ENCODE measurements around the gene SLC30A5.
"Not testable (repeated sequence)": the region's sequence is repeated elsewhere in the genome, so short reads cannot be mapped to it uniquely, and the experiment has no call there.

The SLC30A5 gene

DNA sequence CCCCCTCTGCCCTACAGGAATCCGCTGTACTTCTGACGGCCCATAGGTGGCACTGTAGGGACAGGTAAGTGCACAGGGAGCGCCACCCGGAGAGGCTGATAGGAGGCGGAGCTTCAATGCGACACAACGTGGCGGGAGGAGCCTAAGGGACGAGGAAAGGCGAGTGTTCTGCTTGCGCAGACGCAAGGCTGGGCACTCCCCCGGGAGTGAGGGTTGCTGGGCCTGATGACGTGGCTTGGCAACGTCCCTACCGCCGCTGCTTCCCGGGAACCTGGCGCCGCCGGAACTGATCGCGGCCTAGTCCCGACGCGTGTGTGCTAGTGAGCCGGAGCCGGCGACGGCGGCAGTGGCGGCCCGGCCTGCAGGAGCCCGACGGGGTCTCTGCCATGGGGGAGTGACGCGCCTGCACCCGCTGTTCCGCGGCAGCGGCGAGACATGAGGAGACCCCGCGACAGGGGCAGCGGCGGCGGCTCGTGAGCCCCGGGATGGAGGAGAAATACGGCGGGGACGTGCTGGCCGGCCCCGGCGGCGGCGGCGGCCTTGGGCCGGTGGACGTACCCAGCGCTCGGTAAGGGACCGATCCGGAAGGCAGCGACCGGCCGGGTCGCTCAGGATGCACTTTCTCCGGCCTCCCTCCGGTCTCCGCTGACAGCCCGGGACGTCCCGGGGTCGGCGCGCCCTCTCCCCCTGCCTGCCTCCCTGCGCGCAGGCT lies at the start of gene SLC30A5:
Gene SLC30A5 (plus strand): TSS at position 244 of the 712 bp plus-strand sequence. CDS start 242 bp downstream, at position 486.
- peak; percentile 99 for DNase-seq

DNA sequence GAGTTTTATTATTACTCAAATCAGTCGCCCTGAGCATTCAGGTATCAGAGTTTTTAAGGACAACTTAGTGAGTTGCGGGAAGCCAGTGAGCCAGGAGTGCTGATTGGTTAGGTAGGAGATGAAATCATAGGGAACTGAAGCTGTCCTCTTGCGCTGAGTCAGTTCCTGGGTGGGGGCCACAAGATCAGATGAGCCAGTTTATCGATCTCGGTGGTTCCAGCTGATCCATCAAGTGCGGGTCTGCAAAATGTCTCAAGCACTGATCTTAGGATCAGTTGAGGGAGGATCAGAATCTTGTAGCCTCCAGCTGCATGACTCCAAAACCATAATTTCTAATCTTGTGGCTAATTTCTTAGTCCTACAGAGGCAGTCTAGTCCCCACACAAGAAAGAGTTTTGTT lies 48.6 kb upstream of the SLC30A5 start:
- DNase-seq, result not testable (repeated sequence)

DNA sequence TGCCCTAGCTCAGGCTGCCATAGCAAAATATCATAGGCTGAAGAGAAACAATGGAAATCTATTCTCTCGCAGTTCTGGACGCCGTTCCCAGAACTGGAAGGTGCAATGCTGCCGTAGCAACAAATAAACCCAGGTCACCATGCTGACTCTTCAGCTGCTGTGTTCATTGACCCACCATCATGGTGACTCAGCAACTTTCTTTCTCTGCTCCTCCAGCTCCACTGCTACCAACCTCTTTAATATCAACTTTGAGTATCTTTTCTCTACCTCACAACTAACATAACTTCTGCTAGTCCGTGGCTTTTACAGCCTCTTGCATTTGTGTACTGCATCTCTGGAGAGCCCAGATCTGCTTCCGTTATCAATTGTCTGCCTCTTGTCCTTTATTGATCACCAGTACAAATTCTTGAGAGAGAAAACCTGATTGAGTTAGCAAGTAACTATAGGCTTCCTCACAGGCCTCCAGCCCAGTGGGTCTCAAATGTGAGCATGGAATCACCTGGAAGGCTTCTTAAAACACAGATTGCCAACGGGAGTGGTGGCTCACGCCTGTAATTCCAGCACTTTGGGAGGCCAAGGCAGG lies 47.3 kb upstream of the SLC30A5 start:
- peak; percentile 6 for DNase-seq

DNA sequence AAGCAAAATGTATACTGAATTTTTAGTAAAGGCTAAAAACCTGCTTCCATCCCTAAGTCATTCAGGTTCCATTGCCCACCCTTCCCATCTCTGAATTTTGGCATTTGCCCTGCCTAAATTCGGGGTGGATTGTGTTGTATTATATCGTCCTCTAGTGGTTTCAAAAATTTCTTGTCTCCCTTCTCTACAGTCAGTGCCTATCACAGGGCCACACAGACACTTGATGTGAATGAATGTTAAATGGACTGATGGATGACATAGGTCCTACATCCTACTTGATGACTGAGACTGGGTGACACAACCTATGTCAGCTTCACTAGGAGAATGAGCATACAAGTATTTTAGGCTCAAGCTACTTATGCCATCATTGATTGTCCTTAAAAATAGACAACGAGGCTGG lies 45.6 kb upstream of the SLC30A5 start:
- DNase-seq, result no peak

DNA sequence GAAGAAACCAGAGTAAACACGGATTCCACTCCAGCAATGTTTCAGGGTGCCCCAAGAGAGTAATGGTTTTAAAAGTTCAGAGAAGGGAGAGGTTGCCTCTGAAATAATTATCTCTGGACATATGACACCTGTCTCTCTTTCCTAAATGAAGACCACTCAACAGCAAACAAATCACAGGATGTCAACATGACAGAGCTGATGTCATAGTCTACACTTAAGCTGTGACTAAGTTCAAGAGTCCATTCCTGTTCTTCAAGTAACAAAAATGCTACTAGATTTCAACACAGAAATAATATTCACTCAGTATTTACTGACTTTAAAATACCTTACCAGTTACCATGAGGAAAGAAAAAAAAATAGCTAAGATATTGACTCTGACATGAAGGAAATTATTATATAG lies 44.7 kb upstream of the SLC30A5 start:
- no peak for DNase-seq

DNA sequence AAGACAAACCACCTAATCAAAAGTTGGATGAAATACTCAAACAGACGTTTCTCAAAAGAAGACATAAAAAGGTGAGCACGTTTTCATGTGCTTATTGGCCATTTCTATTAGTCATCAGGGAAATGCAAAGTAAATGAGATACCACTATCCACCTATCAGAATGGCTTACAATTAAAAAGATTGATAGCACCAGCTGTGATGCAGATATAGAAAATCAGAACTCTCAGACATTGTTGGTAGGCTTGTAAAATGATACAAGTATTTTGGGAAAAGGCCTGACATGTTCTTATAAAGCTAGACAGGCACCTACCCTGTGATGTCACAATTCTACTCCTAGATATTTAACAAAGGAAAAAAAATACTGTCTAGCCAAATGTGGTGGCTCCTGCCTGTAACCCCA lies 44.0 kb upstream of the SLC30A5 start:
- no peak for DNase-seq

DNA sequence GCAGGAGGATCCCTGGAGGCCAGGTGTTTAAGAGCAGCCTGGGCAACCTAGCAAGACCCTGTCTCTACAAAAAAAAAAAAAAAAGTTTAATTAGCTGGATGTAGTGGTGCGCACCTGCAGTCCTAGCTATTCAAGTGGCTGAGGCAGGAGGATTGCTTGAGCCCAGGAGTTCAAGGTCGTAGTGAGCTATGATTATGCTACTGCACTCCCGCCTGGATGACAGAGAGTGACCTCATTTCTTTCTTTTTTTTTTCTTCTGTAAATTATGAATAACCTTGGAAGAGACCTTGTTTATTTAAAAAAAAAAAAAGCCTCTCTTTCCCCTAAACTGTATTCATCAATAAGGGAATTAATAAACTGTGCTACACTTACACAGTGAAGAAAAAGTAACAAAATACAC lies 43.6 kb upstream of the SLC30A5 start:
- no peak for DNase-seq

DNA sequence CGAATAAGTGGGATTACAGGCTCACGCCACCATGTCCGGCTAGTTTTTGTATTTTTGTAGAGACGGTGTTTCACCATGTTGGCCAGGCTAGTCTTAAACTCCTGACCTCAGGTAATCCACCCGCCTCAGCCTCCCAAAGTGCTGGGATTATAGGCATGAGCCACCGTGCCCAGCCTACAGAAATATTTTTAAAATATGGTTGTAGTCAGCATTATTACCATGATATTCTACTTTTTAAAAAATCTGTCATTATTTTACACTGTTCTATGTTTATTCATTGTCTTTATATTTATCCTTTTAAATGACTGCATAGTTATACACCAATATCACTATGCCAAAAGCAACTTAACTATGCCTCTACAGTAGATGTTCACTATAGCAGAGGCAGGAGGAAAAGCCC lies 41.6 kb upstream of the SLC30A5 start:
- DNase-seq, result no peak

DNA sequence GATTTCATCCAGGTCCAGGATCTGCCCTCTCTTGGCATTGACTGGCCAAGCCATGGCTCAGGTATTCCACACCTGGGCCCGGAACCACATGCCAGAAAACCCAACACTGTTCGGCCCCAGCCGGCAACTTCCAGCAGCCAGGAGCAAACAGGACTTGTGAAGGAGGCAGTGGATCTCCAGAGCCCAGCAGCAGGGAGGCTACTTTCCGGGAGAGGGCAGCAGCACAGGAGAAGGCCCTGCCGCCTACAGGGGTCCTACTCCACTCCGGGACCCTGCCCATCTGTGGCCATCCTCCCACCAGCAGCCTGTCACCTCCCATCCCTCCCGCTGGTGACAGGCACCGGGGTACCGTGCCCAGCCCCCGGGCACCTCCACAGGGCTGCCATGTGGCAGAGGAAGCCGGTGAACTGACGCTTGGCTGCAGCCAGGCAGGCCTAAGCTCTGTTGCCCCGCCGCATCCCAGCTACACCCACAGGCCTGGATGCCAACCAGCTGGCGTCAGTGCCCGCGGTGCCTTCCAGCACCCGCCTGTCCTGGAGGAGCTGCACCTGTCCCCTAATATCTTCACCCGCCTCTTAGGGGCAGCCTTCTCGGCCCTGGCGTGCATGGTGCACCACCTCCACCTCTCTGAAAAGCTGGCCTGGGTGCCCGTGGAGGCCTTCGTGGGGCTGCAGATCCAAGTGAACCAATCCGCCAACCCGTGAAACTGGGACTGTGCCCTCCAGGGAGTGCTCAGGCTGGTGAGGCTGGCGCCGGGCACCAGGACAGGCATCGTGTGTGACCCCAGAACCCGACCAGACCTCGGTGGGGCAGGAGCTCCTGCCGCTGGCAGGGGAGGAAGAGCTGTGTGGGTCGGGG lies 18.9 kb upstream of the SLC30A5 start:
- no peak for DNase-seq

DNA sequence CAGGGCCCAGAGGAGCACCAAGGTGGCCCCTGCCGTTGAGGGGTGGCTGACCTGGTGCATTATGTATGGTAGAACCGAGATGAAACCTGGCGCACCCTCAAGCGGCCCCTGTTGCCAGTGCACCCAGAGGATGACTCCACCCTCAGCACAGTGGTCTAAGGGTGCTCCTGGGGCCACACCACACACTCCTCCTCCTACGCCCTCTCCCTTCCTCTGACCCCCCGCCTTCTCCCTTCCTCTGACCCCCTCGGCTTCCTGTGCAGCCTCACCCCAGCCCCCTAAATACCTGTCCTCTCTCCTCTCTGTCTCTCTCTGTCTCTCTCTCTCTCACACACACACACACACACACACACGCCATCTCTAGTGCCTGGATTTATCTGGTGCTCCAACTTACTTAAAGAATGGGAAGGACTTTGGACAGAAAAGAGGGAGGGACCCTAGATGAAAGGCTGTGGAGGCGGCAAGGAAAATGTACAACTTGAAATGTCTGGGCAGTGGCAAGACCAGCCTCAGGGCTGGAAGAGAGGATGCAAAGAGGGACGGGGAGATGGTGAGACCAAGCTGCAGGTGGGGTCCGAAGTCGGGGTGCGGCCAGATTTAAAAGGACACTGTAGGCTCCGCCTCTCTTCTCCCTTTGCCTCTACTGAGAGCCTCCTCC lies 18.2 kb upstream of the SLC30A5 start:
- DNase-seq, result no peak

DNA sequence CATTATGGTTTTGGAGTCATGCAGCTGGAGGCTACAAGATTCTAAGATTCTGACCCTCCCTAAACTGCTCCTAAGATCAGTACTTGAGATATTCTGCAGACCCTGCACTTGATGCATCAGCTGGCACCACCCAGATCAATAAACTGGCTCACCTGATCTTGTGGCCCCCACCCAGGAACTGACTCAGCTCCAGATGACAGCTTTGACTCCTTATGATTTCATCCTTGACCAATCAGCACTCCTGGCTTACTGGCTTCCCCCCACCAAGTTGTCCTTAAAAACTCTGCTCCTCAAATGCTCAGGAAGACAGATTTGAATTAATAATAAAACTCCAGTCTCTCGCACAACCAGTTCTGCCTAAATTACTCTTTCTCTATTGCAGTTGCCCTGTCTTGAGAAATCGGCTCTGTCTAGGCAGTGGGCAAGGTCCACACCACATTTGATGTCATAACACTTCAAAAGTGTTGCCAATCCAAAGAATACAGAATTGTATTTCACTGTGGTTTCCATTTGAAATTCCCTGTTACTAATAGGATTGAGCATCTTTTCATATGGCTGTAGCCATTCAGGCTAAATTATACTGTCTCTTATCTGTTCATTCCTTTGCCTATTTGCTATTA lies 14.8 kb upstream of the SLC30A5 start:
- DNase-seq, result no peak

DNA sequence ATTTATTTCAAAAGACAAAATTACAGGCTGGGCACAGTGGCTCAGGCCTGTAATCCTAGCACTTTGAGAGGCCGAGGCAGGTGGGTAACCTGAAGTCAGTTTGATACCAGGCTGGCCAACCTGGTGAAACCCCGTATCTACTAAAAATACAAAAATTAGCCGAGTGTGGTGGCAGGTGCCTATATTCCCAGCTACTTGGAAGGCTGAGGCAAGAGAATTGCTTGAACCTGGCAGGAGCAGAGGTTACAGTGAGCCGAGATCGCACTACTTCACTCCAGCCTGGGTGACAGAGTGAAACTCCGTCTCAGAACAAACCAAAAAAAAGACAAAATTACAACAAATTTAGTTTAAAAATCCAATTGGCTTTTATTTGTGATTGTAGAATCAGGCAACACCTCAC lies 14.3 kb upstream of the SLC30A5 start:
- DNase-seq, result no peak

DNA sequence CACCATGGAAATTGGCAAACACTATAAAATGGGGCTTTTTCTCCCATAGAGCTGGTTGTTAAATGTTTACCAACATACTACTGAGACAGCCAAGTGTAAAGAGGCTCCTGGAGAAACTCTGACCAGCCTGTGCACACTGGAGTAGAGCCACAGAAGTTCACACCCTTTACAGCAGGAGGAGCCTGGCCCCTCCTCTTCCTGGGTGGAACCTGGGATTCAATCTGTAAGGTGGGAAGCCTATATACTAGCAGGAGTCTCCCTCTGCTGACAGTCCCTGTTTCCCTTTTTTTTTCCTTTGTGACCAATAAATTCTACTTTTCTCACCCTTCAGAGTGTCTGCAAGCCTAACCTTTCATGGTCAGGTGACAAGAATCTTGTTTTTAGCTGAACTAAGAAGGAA lies 10.4 kb upstream of the SLC30A5 start:
- no peak for DNase-seq

DNA sequence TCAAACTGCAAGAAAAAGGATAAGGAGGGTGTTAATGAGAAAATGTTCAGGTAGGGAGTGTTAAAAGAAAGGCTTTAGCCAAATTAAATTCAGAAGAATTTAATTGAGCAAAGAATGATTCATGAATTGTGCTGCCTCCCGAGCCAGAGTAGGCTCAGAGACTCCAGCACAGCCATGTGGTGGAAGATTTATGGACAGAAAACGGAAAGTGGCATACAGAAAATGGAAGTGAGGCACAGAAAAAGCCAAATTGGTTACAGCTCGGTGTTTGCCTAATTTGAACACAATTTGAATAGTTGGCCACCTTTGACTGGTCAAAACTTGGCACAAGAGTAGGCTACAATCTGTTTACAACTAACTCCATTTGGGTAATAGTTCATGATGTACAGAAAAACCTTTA lies 9.6 kb upstream of the SLC30A5 start:
- DNase-seq, result no peak

DNA sequence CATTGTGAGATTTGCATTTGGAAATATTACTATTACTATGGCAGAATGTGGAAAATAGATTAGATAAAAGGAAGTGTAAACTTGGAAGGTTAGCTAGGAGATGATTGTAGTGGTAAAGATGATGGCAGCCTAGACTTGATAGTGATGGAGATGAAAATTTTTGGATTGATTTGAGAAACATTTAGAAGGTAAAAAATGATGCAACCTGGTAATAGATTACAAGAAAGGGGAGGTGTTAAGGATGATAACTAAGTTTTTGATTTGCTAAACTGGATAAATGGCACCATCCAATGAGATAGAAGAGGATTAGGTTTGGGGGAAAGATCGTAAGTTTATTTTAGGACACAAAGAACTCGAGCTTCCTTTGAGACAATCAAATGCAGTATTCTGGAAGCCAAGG lies 8.9 kb upstream of the SLC30A5 start:
- DNase-seq, result no peak

DNA sequence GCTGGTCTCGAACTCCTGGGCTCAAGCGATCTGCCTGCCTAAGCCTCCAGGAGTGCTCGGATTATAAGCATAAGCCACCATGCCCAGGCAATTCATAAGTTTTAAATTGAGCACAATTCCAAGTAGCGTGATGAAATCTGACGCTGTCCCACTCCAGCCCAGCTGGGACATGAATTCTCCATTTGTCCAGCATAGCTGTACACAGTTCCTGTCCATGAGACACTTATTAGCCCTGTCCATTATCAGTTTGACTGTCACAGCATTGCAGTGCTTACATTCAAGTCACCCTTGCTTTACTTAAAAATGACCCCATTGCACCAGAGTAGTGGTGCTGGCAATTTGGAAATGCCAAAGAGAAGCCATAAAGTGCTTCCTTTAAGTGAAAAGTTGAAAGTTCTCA lies 7.6 kb upstream of the SLC30A5 start:
- no peak for DNase-seq

DNA sequence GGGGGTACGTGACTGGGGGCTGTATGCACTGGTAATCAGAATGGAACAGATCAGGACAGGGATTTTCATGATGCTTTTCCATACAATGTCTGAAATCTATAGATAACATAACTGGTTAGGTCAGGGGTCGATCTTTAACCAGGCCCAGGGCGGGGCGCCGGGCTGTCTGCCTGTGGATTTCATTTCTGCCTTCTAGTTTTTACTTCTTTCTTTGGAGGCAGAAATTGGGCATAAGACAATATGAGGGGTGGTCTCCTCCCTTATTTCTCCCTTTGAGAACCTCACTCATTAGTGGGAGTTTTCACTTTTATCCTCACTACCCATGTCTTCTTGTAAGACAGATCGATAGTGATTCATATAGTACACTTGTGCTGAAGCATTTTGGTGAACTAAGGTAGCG lies 5.8 kb upstream of the SLC30A5 start:
- DNase-seq, result not testable (repeated sequence)

DNA sequence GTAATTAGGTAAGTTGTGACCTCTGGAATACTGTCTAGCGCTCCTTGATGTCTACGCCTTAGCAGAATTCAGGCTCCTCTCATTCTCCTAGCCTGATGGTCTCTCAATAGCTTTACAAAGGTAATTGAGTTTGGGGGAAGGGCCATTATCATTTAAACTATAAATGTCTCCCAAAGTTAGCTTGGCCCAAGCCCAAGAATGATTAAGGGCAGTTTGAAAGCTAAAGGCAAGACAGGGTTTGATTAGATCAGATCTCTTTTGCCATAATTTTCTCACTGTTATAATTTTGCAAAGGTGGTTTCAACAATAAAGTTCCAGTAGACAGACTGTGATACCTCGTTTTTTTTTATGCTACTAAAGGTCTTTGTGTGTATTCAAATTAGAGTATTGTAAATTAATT lies 3.7 kb upstream of the SLC30A5 start:
- DNase-seq, result no peak

DNA sequence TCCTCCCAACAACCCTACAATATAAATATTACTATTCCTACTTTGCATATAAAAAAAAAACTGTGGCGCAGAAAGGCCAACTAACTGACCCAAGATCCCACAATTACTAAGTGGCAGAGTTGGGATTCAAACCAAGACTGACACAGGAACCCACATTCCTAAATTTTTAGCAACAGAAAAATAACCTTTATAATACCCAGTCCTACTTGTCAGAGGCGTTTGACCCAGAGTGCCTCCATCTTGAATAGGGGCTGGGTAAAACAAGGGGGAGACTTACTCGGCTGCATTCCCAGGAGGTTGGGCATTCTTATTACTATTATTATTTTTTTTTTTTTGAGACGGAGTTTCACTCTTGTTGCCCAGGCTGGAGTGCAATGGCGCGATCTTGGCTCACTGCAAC lies 2.0 kb upstream of the SLC30A5 start:
- DNase-seq, result no peak

DNA sequence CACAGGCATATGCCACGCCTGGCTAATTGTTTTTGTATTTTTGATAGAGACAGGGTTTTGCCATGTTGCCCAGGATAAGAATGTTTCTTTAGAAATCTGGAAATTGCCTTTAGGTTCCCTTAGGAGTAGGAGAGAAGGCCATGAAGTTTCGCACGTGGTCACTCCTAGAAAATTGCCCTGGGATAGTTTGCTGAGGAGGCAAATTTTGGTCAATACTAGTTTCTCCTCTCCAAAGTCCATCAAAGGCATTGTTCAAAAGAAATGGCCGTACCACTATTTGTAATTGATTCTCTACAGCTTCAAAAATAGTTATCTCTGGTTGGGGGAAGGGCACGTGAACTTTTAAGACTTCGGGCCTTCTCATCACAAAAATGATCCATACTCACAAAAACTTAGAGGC lies 845 bp upstream of the SLC30A5 start:
- DNase-seq, result no peak

DNA sequence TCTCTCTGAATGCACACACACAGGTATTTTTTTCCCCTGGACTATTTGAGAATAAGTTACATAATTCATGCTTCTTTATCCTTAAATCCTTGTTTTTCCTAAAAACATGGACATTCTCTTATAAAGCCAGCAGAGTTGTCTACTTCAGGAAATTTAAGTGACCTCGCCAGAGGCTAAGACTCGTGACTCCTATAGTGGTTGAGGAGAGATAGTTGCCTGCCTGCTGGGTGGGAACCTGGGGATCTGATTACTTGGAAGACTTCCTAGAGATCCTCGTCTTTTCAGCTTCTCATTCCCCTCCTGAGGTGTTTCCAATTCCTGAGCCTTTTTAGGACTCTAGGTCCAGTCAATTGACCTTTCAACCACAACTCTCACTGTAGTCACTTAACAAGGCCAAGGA lies 5.5 kb downstream of the SLC30A5 start:
- no peak for DNase-seq

DNA sequence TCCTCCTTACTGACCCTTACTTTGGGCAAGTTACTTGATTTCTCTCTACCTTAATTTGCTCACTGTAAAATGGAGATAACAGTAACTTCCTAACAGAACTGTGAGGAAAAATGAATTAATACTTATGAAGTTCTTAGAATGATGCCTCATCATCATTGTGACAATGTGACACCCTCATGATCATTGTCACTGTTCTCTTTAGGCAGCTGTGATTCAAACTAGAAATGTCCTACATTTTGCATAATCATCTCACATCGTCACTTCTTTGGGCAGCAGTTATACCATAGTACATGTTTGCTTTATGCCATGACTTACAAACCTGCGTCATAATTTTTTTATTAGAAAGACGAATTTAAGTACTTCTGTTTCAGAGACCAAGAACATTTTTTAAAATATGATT lies 9.7 kb downstream of the SLC30A5 start:
- DNase-seq, result no peak
